Common myeloid progenitor, CD34-positive (primary cell): ENCODE data around the gene PITPNB.

Source experiments
- CTCF ChIA-PET: fragments of 350-600 bp; sonication (Branson Sonifier 250); formaldehyde crosslinking; loops from one replicate; lab custom pipeline; 2021; ENCODE audit warnings: antibody characterized with exemption; lab: Charles Lee
- POLR2A ChIA-PET: fragments of 350-600 bp; sonication (Branson Sonifier 250); formaldehyde crosslinking; loops from one replicate; lab custom pipeline; 2021; ENCODE audit warnings: antibody characterized with exemption; lab: Charles Lee
- DNase-seq, 3 donors: peaks; one replicate each; pipeline versions ENCODE4 v3.0.0 to v3.0.0-alpha.2; 2013
- H3K27ac ChIP-seq, 2 experiments: 1 replicate in 1 of 2; 2 replicates in 1 of 2; pipeline ENCODE4 v1.7.0; 2013; ENCODE audit warnings: inconsistent platforms in 2 of 2, low read length in 2 of 2, mild to moderate bottlenecking in 2 of 2, low read depth in 1 of 2, moderate library complexity in 1 of 2; ENCODE audit not compliant: severe bottlenecking in 2 of 2, insufficient read depth in 1 of 2, poor library complexity in 1 of 2
- H3K27me3 ChIP-seq, 5 experiments: replicated peaks in 2 of 5; 1 replicate in 3 of 5; 2 replicates in 2 of 5; pipeline versions ENCODE4 v1.6.1 to v1.7.0; 2013; ENCODE audit warnings: low read length in 4 of 5, mild to moderate bottlenecking in 2 of 5, moderate library complexity in 2 of 5, inconsistent platforms in 1 of 5; ENCODE audit not compliant: insufficient read depth in 5 of 5, control insufficient read depth in 4 of 5
- H3K36me3 ChIP-seq, 4 experiments: 1 replicate in 2 of 4; 2 replicates in 2 of 4; pipeline versions ENCODE4 v1.6.1 to v1.7.0; 2013; ENCODE audit warnings: low read length in 3 of 4, control low read depth in 1 of 4, mild to moderate bottlenecking in 1 of 4; ENCODE audit not compliant: control insufficient read depth in 4 of 4, insufficient read depth in 4 of 4
- H3K4me1 ChIP-seq, 4 experiments: 1 replicate in 3 of 4; 2 replicates in 1 of 4; pipeline versions ENCODE4 v1.6.1 to v1.7.1; 2013; ENCODE audit warnings: low read length in 3 of 4, mild to moderate bottlenecking in 3 of 4, control low read depth in 1 of 4, inconsistent platforms in 1 of 4, moderate library complexity in 1 of 4; ENCODE audit not compliant: control insufficient read depth in 4 of 4, insufficient read depth in 4 of 4; ENCODE audit errors: control extremely low read depth in 1 of 4
- H3K4me3 ChIP-seq, 7 experiments: 1 replicate in 4 of 7; 2 replicates in 3 of 7; pipeline versions ENCODE4 v1.5.1 to v1.7.0; 2013; ENCODE audit warnings: mild to moderate bottlenecking in 7 of 7, low read length in 6 of 7, moderate library complexity in 6 of 7, inconsistent platforms in 2 of 7, low read depth in 2 of 7, control low read depth in 1 of 7; ENCODE audit not compliant: insufficient read depth in 4 of 7, control insufficient read depth in 1 of 7; ENCODE audit errors: extremely low read depth in 1 of 7
- H3K9me3 ChIP-seq, 5 experiments: 1 replicate in 4 of 5; 2 replicates in 1 of 5; pipeline versions ENCODE4 v1.6.1 to v1.7.1; 2013; ENCODE audit warnings: low read length in 4 of 5, mild to moderate bottlenecking in 2 of 5, inconsistent platforms in 1 of 5, low read depth in 1 of 5, moderate library complexity in 1 of 5; ENCODE audit not compliant: control insufficient read depth in 4 of 5, insufficient read depth in 2 of 5; ENCODE audit errors: control extremely low read depth in 1 of 5
- WGBS: methylation state at CpG from one replicate; pipeline ENCODE4 v1.1.5; 2013; ENCODE audit not compliant: insufficient coverage; 5-methylcytosine and 5-hydroxymethylcytosine counted together

PITPNB gene

DNA sequence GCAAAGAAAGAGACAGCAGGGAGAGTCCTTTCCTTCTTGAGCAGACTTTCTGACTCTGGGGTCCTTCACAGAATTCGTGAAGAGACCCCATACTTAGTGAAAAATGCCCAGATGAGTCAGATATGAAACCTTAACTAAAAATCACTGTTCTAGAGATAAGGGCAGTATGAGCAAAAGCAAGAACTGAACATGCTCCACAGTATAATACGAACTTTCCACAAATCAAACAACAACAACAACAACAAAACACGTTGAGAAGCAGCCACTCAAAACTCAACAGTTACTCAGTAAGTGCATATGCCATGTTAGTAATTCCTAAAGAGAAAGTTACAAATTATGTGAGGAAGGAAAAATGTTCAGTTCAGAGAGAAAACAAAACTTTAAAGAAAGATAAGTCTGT lies 44.3 kb downstream of the PITPNB start:
- CTCF ChIA-PET: interaction anchor here (1.3 to 1.6 kb wide), 3 partner anchors 11 to 129 kb away, joined by 3 read pairs; no protein-coding TSS in a partner anchor
- WGBS: no CpG with 5 or more reads among the region's 3 CpGs
- Histone ChIP-seq H3K9me3 (peaks cover 0 to 9% (median 0%) of the 10 kb centered on the region in 5 experiments), H3K27me3 (no peaks in the 10 kb centered on the region), H3K27ac (no peak overlapping the region), H3K36me3 (peaks cover 4 to 51% (median 30%) of the 10 kb centered on the region in 4 experiments), H3K4me3 (no peak overlapping the region), H3K4me1 (peaks cover 2 to 18% (median 7%) of the 10 kb centered on the region in 4 experiments)
- no peak for DNase-seq
- POLR2A ChIA-PET: no interaction called here

DNA sequence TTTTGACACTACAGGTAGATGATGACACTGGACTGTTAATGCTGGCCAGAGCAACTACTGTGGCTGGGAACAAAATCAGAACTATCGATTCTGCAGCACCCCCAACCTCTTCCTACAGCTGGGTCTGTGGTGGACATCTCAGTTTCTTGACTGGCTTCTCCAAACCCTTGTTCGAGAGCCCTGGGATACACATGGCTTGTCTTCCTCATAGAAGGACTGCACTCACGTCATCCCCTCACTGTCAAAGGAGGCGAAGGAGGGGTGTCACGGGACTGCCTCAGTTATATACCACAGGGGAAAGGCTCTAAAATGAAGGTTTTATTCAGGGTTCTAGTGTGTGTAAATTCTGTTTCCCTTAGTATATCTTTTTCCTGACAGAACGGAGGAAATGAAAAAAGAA lies 44.9 kb downstream of the PITPNB start:
- H3K9me3 ChIP-seq: peaks cover 0 to 9% (median 0%) of the 10 kb centered on the region in 5 experiments
- no peak overlapping the region for H3K4me3 ChIP-seq
- ChIA-PET CTCF (interaction anchor here (0.7 to 2.6 kb wide), 4 partner anchors 9 to 134 kb away, joined by 3 to 11 read pairs (median 4); no protein-coding TSS in a partner anchor), POLR2A (no interaction called here)
- H3K36me3 ChIP-seq: peaks cover 4 to 57% (median 30%) of the 10 kb centered on the region in 4 experiments
- DNase-seq: no peak
- 96% methylated on average over 3 of the region's 6 CpGs for WGBS
- no peaks in the 10 kb centered on the region for H3K27me3 ChIP-seq
- H3K4me1 ChIP-seq: peaks cover 2 to 18% (median 7%) of the 10 kb centered on the region in 4 experiments
- no peak overlapping the region for H3K27ac ChIP-seq

DNA sequence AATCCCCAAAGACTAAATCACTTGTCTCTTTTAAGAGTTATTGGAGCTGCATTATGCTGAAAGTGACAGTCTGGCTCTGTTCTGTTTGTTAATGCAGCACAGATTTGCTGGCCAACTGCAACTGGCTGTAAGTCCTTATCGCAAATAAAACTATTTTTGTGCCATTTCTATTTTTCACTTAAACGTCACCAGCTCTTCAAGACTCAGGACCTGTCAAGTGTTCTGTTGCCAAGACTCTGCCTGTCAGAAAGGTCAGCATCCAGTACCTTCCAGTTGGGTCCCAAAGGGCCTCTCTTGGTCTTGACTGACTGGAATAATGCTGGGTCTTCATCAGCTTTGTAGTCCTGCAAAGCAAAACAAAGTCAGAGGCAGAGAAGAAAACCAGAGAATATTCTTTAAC lies 45.6 kb downstream of the PITPNB start:
- 100% methylated on average over 2 of the region's 2 CpGs for WGBS
- ChIA-PET CTCF (interaction anchor here (0.7 to 2.6 kb wide), 4 partner anchors 10 to 135 kb away, joined by 3 to 11 read pairs (median 4); no protein-coding TSS in a partner anchor), POLR2A (no interaction called here)
- H3K36me3 ChIP-seq: peaks cover 4 to 61% (median 30%) of the 10 kb centered on the region in 4 experiments
- H3K4me3 ChIP-seq: no peak overlapping the region
- no peak overlapping the region for H3K27ac ChIP-seq
- no peak for DNase-seq
- H3K9me3 ChIP-seq: peaks cover 0 to 9% (median 0%) of the 10 kb centered on the region in 5 experiments
- H3K27me3 ChIP-seq: no peaks in the 10 kb centered on the region
- H3K4me1 ChIP-seq: peaks cover 2 to 17% (median 7%) of the 10 kb centered on the region in 4 experiments

DNA sequence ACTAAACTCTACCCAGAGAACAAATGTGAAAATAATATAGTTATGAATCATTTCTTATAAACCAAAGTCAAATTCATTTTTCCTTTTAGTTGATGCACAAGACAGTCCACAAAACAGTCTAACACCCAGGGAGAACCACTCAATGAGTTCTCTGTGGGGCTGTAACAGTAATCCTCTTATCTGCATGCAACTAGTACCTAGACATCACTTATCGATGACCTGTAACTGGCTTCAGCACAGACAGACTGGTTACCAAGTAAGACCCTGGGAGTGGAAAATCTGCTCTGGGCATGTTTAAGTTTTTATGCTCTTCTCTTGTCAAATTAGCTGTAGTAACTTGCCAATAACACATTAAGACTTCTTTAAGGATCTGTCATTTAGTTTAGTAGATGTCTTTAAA lies 46.6 kb downstream of the PITPNB start:
- ChIA-PET CTCF (interaction anchor here (2.6 to 3.1 kb wide), 2 partner anchors 8 to 11 kb away, joined by 11 to 12 read pairs; no protein-coding TSS in a partner anchor), POLR2A (no interaction called here)
- 100% methylated on average over 1 of the region's 1 CpG for WGBS
- no peak overlapping the region for H3K27ac ChIP-seq
- no peaks in the 10 kb centered on the region for H3K27me3 ChIP-seq
- H3K36me3 ChIP-seq: peaks cover 4 to 68% (median 30%) of the 10 kb centered on the region in 4 experiments
- H3K9me3 ChIP-seq: peaks cover 0 to 9% (median 0%) of the 10 kb centered on the region in 5 experiments
- peaks cover 1 to 8% (median 3%) of the 10 kb centered on the region in 4 experiments for H3K4me1 ChIP-seq
- no peak overlapping the region for H3K4me3 ChIP-seq
- no peak for DNase-seq

- DNase-seq: no peak
These were observed 47.6 kb downstream of the PITPNB start for GRCh38 chr22:27871306-27872014.

GRCh38 chr22:27870234-27871191 lies 48.5 kb downstream of the PITPNB start:
- H3K27me3 ChIP-seq: no peaks in the 10 kb centered on the region
- ChIA-PET POLR2A (no interaction called here), CTCF (interaction anchor here (0.9 to 3.1 kb wide), 3 partner anchors 8 to 18 kb away, joined by 4 to 12 read pairs (median 5); no protein-coding TSS in a partner anchor)
- no peak overlapping the region for H3K27ac ChIP-seq
- peaks cover 0 to 9% (median 0%) of the 10 kb centered on the region in 5 experiments for H3K9me3 ChIP-seq
- H3K4me3 ChIP-seq: no peak overlapping the region
- H3K36me3 ChIP-seq: peaks cover 4 to 73% (median 29%) of the 10 kb centered on the region in 4 experiments
- no peak for DNase-seq
- 100% methylated on average over 1 of the region's 2 CpGs for WGBS
- H3K4me1 ChIP-seq: peaks cover 6 to 23% (median 8%) of the 10 kb centered on the region in 4 experiments

More at GRCh38 chr22:27871306-27872014, 47.6 kb downstream of the PITPNB start:
- H3K27me3 ChIP-seq: no peaks in the 10 kb centered on the region
- H3K9me3 ChIP-seq: peaks cover 0 to 9% (median 0%) of the 10 kb centered on the region in 5 experiments
- H3K27ac ChIP-seq: no peak overlapping the region
- ChIA-PET CTCF (interaction anchor here (1.2 to 3.1 kb wide), 3 partner anchors 10 to 17 kb away, joined by 4 to 12 read pairs (median 11); no protein-coding TSS in a partner anchor), POLR2A (no interaction called here)
- peaks cover 6 to 18% (median 8%) of the 10 kb centered on the region in 4 experiments for H3K4me1 ChIP-seq
- no peak overlapping the region for H3K4me3 ChIP-seq
- peaks cover 4 to 73% (median 30%) of the 10 kb centered on the region in 4 experiments for H3K36me3 ChIP-seq
- 100% methylated on average over 2 of the region's 2 CpGs for WGBS
